ENCODE data around the gene DMXL2.

Gene DMXL2

GRCh38 chr15:51621936-51622603 lies 501 bp downstream of the DMXL2 start:
- peak; percentile 27 for TF ChIP-seq CTCF (conservative IDR thresholded peaks at IDR 0.05; ENCODE audit: low read length)
- H3K4me3 ChIP-seq (ENCODE audit: low read length) = peak overlapping the region; percentile 84
- DNase-seq (ENCODE audit: low read depth) = peak; percentile 57

- H3K4me3 ChIP-seq (ENCODE audit: low read length) = peak overlapping the region; percentile 84
- TF ChIP-seq CTCF (conservative IDR thresholded peaks at IDR 0.05; ENCODE audit: low read length) = no peak
- no peak for DNase-seq (ENCODE audit: low read depth)
Measured at GRCh38 chr15:51621155-51621765, 1.3 kb downstream of the DMXL2 start.

GRCh38 chr15:51620641-51621040 lies 1.9 kb downstream of the DMXL2 start:
- H3K4me3 ChIP-seq (ENCODE audit: low read length) = no peak overlapping the region; the same call in 1 of the 2 replicates
- TF ChIP-seq CTCF (conservative IDR thresholded peaks at IDR 0.05; ENCODE audit: low read length) = no peak
- DNase-seq (ENCODE audit: low read depth) = no peak

GRCh38 chr15:51620122-51620521 lies 2.4 kb downstream of the DMXL2 start:
- no peak for DNase-seq (ENCODE audit: low read depth)
- TF ChIP-seq CTCF (conservative IDR thresholded peaks at IDR 0.05; ENCODE audit: low read length) = no peak
- no peak overlapping the region for H3K4me3 ChIP-seq (ENCODE audit: low read length)

- TF ChIP-seq CTCF (conservative IDR thresholded peaks at IDR 0.05; ENCODE audit: low read length) = no peak
- no peak overlapping the region for H3K4me3 ChIP-seq (ENCODE audit: low read length)
- no peak for DNase-seq (ENCODE audit: low read depth)
Measured at GRCh38 chr15:51619331-51620035, 3.1 kb downstream of the DMXL2 start.

GRCh38 chr15:51617886-51618285 lies 4.7 kb downstream of the DMXL2 start:
- no peak for DNase-seq (ENCODE audit: low read depth)
- no peak overlapping the region for H3K4me3 ChIP-seq (ENCODE audit: low read length)
- TF ChIP-seq CTCF (conservative IDR thresholded peaks at IDR 0.05; ENCODE audit: low read length) = no peak

Measured in AG10803 (cell line).